Progenitor cell of endocrine pancreas (in vitro differentiated cells): ENCODE measurements around the gene DBH. TPM values are rescaled to one million over a fixed set of nuclear protein-coding genes. Genes with fewer than 3 reads are reported as not detected.

Experiments
- DNase-seq: peaks from one replicate; pipeline ENCODE4 v3.0.0; 2021; ENCODE audit warnings: low spot score; ENCODE audit not compliant: unreplicated experiment
- H3K27ac Mint-ChIP-seq: 2 replicates; pipeline ENCODE4 v1.8.0; 2021; ENCODE audit warnings: mild to moderate bottlenecking, moderate library complexity, mixed read lengths
- H3K27me3 Mint-ChIP-seq: 2 replicates; pipeline ENCODE4 v1.8.0; 2021; ENCODE audit warnings: mixed read lengths
- H3K36me3 Mint-ChIP-seq: 2 replicates; pipeline ENCODE4 v1.8.0; 2022; ENCODE audit warnings: mixed read lengths; ENCODE audit not compliant: insufficient read depth
- H3K4me1 Mint-ChIP-seq: 2 replicates; pipeline ENCODE4 v1.8.0; 2021; ENCODE audit warnings: low read depth, mixed read lengths
- H3K4me3 Mint-ChIP-seq: 2 replicates; pipeline ENCODE4 v1.8.0; 2021; ENCODE audit warnings: low read depth, mild to moderate bottlenecking, moderate library complexity, mixed read lengths
- H3K9me3 Mint-ChIP-seq: 2 replicates; pipeline ENCODE4 v1.8.0; 2021; ENCODE audit warnings: low read depth, mixed read lengths
- total RNA-seq: library from RNA; stranded (reverse); gene quantifications from 2 replicates; pipeline ENCODE4 v1.2.1, GENCODE V29; 2021
- TF ChIP-seq, protein P1 (sequence below): fragments of 200-600 bp; sonication (generic); IDR thresholded peaks from one replicate; pipeline ENCODE4 v1.5.0; 2021; ENCODE audit warnings: antibody characterized with exemption, mild to moderate bottlenecking; ENCODE audit not compliant: unreplicated experiment

The DBH gene
- total RNA-seq, 1 donor from 2014 or later: not detected

DNA sequence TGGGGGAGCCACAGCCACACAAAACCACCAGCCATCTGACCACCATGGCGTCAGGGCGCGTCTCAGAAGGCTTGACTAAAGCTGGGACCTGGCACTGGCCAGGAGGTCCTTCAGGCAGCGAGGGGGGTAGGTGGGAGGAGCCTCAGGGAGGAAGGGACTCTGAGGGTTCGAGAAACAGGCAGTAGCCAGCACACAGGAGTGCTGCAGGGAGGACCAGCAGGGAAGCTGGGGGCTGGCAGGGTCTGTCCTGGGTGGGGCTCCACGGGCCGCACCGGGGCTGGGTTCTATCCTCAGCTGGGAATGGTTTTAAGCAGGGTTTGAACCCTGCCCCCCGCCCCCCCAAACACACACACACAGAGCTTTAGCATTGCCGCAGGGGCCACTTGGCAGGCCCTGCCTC lies 34.4 kb upstream of the DBH start:
- Mint-ChIP-seq H3K4me1 (peaks cover 3% of the 10 kb centered on the region), H3K27ac (no peak overlapping the region), H3K27me3 (peaks cover 25% of the 10 kb centered on the region), H3K4me3 (no peak overlapping the region), H3K9me3 (peaks cover 8% of the 10 kb centered on the region), H3K36me3 (peaks cover 1% of the 10 kb centered on the region)
- DNase-seq: no peak
- TF ChIP-seq, protein P1, sequence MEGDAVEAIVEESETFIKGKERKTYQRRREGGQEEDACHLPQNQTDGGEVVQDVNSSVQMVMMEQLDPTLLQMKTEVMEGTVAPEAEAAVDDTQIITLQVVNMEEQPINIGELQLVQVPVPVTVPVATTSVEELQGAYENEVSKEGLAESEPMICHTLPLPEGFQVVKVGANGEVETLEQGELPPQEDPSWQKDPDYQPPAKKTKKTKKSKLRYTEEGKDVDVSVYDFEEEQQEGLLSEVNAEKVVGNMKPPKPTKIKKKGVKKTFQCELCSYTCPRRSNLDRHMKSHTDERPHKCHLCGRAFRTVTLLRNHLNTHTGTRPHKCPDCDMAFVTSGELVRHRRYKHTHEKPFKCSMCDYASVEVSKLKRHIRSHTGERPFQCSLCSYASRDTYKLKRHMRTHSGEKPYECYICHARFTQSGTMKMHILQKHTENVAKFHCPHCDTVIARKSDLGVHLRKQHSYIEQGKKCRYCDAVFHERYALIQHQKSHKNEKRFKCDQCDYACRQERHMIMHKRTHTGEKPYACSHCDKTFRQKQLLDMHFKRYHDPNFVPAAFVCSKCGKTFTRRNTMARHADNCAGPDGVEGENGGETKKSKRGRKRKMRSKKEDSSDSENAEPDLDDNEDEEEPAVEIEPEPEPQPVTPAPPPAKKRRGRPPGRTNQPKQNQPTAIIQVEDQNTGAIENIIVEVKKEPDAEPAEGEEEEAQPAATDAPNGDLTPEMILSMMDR: no peak

DNA sequence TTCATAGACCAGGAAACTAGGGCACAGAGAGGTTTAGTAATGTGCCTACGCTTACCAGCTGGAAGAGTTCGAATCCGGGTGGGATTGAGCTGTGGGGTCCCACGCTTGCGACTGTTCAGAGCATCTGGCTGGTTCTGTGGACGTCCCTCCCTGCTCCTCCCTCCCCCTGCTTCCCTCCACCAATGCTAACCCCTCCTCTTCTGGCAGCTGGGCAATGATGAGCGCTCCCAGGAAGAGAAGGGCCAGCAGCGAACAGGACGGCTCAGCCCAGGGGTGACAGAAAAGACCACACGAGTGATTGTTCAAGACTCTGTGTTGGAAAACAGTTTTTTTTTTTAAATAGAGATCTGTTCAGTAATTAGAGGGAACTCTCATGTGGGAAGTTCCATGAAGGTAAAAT lies 33.9 kb upstream of the DBH start:
- Mint-ChIP-seq H3K27ac (no peak overlapping the region), H3K4me1 (peaks cover 3% of the 10 kb centered on the region), H3K9me3 (peaks cover 3% of the 10 kb centered on the region), H3K27me3 (peaks cover 30% of the 10 kb centered on the region), H3K36me3 (no peaks in the 10 kb centered on the region), H3K4me3 (no peak overlapping the region)
- TF ChIP-seq, protein P1: no peak
- no peak for DNase-seq

DNA sequence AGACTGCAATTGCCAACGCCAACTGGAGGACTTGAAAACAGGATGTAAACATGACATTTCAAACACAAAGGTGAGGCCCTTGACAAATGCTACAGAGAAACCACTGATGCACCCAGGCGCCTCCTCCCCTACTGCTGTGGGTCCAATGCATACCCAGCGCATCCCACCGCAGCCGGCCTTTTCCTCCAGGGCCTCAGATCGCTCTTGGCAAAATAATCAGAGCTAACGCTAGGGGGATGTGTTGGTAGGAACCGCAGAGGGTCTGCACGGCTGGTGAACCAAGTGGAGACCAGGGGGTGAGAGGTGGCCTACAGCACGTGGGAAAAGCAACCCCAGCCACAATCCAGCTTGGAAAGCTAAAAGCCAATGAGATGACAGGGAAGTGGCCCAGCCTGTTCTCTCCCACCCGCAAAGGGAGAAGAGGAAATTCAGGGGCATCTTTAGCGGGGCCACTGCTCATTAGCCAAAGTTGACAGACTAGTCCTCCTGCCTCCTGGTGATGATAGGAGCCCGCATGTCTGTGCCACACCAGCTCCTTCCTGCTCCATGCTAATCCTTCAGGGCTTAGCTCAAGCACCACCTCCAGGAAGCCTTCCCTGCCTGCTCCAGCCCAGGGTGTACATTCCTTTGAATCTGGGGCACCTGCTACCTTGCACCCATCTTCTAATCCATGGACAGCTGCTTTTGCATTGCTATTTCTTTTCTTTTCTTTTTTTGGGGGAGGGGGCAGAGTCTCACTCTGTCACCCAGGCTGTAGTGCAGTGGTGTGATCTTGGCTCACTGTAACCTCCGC lies 32.8 kb upstream of the DBH start:
- peaks cover 41% of the 10 kb centered on the region for H3K27me3 Mint-ChIP-seq
- no peak for DNase-seq
- H3K9me3 Mint-ChIP-seq: no peaks in the 10 kb centered on the region
- H3K4me3 Mint-ChIP-seq: no peak overlapping the region
- H3K36me3 Mint-ChIP-seq: no peaks in the 10 kb centered on the region
- H3K4me1 Mint-ChIP-seq: peaks cover 3% of the 10 kb centered on the region
- no peak overlapping the region for H3K27ac Mint-ChIP-seq
- TF ChIP-seq, protein P1: peak; percentile 43

DNA sequence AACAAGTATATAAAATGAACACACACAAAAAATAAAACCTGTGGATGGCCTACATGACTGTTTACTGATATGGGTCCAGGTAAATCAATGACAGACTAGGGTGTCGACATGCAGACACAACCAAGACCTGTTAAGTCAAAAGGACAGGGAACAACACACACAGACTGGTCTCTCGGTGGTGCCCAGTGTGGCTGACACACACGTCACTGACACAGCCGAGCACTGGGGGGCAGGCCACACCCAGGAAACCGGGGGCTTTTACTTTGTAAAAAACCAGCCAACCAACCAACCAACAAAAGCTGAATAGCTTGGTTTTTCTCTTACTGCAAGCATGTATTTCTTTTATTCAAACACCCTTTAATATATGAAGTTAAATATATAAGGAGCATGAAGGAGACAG lies 31.9 kb upstream of the DBH start:
- peaks cover 3% of the 10 kb centered on the region for H3K4me1 Mint-ChIP-seq
- DNase-seq: no peak
- no peaks in the 10 kb centered on the region for H3K36me3 Mint-ChIP-seq
- TF ChIP-seq, protein P1: no peak
- H3K27me3 Mint-ChIP-seq: peaks cover 45% of the 10 kb centered on the region
- H3K27ac Mint-ChIP-seq: no peak overlapping the region
- no peaks in the 10 kb centered on the region for H3K9me3 Mint-ChIP-seq
- H3K4me3 Mint-ChIP-seq: no peak overlapping the region

DNA sequence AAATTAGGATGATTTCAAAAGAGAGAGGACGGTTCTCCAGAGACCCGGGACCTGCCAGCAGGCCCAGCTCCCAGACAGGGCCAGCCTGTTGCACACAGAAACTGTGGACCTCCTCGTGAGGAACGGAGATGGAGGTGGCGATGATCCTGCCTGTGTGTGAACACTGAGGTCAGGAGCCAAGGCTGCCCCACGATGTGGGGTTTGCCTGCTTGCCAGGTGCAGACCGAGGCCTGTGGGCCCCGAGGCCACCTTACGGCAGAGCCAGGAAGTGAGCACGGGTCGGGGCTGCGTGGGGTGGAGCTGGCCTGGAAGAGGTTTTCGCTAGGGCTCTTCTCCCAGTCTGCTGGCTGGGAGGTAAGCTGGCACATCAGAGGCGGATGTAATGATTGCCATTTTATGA lies 31.3 kb upstream of the DBH start:
- no peaks in the 10 kb centered on the region for H3K9me3 Mint-ChIP-seq
- H3K36me3 Mint-ChIP-seq: no peaks in the 10 kb centered on the region
- TF ChIP-seq, protein P1: no peak
- peaks cover 3% of the 10 kb centered on the region for H3K4me1 Mint-ChIP-seq
- no peak overlapping the region for H3K4me3 Mint-ChIP-seq
- DNase-seq: no peak
- H3K27ac Mint-ChIP-seq: no peak overlapping the region
- peaks cover 51% of the 10 kb centered on the region for H3K27me3 Mint-ChIP-seq
